Measurements from ENCODE around the gene ARSB.

Gene ARSB

DNA sequence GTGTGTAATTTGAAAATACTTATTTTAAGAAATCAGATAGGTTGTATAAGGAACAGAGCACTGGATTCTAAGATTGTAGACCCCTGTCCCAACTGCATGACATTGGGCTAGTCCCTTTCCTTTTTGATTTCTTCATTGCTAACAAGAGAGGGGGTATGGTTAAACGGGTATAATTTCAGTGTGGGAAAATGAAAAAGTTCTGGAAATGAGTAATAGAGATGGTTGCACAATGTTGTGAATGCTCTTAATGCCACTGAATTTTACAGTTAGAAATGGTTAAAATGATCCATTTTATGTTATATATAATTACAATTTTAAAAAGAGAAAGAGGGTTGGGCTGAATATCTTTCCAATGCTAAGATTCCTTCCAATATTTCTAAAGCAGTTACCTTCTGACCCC is 233.2 kb downstream of the ARSB start:
- TF ChIP-seq, protein P1, sequence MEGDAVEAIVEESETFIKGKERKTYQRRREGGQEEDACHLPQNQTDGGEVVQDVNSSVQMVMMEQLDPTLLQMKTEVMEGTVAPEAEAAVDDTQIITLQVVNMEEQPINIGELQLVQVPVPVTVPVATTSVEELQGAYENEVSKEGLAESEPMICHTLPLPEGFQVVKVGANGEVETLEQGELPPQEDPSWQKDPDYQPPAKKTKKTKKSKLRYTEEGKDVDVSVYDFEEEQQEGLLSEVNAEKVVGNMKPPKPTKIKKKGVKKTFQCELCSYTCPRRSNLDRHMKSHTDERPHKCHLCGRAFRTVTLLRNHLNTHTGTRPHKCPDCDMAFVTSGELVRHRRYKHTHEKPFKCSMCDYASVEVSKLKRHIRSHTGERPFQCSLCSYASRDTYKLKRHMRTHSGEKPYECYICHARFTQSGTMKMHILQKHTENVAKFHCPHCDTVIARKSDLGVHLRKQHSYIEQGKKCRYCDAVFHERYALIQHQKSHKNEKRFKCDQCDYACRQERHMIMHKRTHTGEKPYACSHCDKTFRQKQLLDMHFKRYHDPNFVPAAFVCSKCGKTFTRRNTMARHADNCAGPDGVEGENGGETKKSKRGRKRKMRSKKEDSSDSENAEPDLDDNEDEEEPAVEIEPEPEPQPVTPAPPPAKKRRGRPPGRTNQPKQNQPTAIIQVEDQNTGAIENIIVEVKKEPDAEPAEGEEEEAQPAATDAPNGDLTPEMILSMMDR (IDR thresholded peaks at IDR 0.05), result no peak
- H3K27ac ChIP-seq, result no peak overlapping the region
- no peak overlapping the region for H3K4me3 ChIP-seq
- no peak for DNase-seq (ENCODE audit: low spot score)

DNA sequence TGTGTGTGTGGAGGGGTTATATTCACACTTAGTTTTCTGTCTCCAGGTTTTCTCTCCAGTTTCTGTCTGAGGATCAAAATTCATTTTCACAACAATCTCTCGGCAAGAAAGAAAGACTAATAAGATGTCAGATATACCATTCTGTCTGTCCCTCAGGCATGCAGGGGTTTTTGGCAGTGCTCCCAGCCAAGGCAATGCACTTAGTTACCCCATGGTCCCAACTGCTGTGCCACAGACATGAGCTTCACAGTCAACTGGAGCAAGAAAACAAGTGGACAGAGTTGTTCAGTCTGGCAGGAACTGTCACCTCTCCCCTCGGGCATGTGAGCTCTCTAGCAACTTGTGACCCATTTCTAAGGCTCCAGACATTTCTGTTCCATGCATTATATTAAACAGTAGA is 234.8 kb downstream of the ARSB start:
- DNase-seq (ENCODE audit: low spot score), result no peak
- Histone ChIP-seq H3K27ac (no peak overlapping the region), H3K4me3 (no peak overlapping the region)
- TF ChIP-seq, protein P1 (IDR thresholded peaks at IDR 0.05), result no peak

DNA sequence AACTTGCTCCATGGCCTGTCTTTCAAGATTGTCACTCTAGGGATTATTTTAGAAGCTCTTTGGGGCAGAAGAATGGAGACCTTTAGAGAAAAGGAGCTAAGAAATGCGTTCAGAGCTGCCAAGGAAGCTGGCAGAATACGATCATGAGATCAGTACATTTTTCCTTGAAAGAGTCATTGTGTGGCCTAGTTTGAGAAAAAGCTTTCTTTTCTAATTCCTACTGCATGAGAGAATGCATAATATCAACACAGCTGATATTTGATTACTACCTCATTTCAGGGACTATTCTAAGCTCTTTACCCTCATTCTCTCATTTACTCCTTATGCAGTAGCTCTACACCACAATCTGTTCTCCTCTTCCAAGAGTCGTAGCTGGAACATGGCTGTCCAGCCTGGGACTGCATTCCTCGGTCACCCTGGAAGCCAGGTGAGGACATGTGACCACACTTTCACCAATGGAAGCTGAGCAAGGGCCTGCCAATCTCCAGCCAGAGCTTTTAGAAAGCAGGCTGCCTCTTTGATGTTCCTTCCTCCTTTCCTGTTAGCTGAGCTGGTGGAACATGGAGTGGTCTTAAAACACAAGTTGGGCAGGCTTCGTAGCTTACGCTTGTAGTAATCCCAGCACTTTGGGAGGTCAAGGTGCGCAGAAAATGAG is 237.3 kb downstream of the ARSB start:
- peak overlapping the region; percentile 66 to 83 for H3K27ac ChIP-seq
- DNase-seq (ENCODE audit: low spot score), result no peak
- TF ChIP-seq, protein P1 (IDR thresholded peaks at IDR 0.05), result no peak
- H3K4me3 ChIP-seq, result no peak overlapping the region

DNA sequence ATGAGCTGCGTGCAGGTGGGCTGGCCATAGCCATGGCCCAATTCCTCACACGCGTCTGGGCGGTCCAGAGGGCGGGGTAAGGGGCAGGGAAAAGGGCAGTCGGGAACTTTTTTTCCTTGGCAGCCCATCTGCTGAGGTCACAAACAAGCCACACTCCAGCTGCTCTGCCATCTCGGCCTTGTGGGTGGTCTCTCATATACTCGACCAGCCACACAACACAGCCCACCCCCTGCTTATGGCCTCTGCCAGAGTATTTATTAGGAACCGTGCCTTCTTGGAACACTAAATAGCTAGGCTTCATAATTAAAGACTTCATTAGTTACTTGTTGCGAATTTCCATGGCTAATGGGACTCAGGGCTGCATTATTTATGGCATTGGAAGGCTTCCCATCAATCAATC is 238.1 kb downstream of the ARSB start:
- Histone ChIP-seq H3K4me3 (no peak overlapping the region), H3K27ac (peak overlapping the region; percentile 66 to 83)
- TF ChIP-seq, protein P1 (IDR thresholded peaks at IDR 0.05), result no peak
- DNase-seq (ENCODE audit: low spot score), result no peak

- TF ChIP-seq, protein P1 (IDR thresholded peaks at IDR 0.05), result no peak
- Histone ChIP-seq H3K4me3 (no peak overlapping the region), H3K27ac (peak overlapping the region in 1 of 2 donors; percentile 83)
- DNase-seq (ENCODE audit: low spot score), result no peak
Observed at GRCh38 chr5:78746021-78746770, 238.9 kb downstream of the ARSB start.

- Histone ChIP-seq H3K4me3 (no peak overlapping the region), H3K27ac (peak overlapping the region in 1 of 2 donors; percentile 83)
- TF ChIP-seq, protein P1 (IDR thresholded peaks at IDR 0.05), result no peak
- DNase-seq (ENCODE audit: low spot score), result no peak
Observed at GRCh38 chr5:78744951-78745534, 240.1 kb downstream of the ARSB start.
